ENCODE measurements around the gene PIGU.
"Not testable (repeated sequence)": the region's sequence is repeated elsewhere in the genome, so short reads cannot be mapped to it uniquely, and the experiment has no call there.

Gene PIGU, protein sequence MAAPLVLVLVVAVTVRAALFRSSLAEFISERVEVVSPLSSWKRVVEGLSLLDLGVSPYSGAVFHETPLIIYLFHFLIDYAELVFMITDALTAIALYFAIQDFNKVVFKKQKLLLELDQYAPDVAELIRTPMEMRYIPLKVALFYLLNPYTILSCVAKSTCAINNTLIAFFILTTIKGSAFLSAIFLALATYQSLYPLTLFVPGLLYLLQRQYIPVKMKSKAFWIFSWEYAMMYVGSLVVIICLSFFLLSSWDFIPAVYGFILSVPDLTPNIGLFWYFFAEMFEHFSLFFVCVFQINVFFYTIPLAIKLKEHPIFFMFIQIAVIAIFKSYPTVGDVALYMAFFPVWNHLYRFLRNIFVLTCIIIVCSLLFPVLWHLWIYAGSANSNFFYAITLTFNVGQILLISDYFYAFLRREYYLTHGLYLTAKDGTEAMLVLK

DNA sequence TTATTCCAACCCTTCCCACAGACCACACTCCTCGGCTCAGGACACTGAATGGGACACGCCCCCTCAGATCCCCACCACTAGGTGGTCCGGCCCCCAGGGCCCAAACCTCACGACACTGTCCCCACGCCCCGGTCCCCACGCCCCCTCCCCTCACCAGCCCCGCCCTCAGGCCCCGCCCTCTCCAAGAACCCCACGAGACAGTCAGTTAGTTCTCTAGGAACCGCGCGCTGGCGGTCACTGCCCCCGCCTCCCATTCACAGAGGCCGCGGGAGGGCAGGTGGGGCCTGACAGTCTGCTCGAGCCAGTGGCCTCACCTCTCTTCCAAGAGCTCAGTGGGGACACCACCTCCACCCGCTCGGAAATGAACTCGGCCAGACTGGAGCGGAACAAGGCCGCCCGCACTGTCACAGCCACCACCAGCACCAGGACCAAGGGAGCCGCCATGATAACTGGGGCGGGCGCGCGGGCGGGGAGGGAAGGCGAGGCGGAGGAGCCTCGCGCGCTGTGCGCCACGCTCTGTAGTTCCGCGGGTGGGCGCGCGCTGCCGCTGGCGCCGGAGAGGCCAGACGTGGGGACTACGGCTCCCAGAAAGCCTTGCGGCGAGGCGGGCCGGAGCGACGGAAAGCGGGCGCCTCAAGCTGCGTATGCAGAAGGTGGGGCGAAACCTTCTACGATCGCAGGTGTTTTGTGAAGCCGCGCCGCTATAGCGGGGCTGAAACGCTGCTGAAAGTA is at the start of gene PIGU:
Gene PIGU, minus strand, starts transcription at position 451 of the 732 bp plus-strand sequence. Its CDS starts 7 bp downstream, at position 444.
- peak; percentile 95 for DNase-seq (ENCODE audit: low spot score)

DNA sequence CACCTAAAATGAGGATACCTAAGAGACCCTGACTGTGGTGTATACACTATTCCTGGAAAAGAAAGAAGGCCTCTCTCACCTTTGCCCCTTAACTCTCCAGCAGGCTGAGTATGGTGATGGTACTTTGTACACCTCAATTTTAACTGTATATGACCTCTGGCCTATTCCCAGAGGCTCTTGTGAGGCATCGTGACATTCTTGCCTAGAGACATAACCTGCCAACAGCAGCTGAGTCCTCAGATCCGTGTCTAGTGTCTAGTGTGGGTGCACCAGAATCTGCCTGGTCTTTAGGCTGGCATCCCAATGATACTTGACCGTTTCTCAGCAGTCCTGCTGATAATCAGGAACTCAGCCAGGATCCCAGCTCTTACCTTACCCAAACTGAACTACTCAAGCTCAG is 47.3 kb upstream of the PIGU start:
- DNase-seq (ENCODE audit: low spot score), result no peak

DNA sequence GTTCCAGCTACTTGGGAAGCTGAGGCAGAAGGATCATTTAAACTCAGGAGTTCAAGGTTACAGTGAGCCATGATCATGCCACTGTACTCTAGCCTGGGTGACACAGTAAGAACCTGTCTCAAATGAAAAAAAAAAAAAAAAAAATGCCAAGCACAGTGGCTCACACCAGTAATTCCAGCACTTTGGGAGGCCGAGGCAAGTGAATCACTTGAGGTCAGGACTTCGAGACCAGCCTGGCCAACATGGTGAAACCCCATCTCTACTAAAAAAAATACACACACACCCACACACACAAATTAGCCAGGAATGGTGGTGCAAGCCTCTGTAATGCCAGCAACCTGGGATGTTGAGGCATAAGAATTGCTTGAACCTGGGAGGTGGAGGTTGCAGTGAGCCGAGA is 45.7 kb upstream of the PIGU start:
- DNase-seq (ENCODE audit: low spot score), result not testable (repeated sequence)

DNA sequence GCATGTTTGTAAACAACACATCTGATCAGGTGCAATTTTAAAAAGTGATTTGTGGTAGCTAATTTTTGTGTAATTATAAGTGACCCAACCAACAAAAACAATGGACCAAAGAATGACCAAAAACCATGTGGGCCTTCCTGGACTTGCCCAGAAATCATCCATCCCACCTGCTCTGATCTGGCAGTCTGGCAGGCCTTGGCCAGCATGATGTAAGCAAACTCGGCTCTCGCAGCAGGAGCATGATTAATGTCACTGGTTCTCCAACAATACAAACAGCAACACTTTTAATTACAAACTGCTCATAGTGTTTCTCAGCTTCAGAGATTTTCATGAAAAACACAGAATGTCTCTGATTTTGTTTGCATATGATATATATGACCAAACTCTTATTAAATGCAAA is 43.4 kb upstream of the PIGU start:
- no peak for DNase-seq (ENCODE audit: low spot score)

DNA sequence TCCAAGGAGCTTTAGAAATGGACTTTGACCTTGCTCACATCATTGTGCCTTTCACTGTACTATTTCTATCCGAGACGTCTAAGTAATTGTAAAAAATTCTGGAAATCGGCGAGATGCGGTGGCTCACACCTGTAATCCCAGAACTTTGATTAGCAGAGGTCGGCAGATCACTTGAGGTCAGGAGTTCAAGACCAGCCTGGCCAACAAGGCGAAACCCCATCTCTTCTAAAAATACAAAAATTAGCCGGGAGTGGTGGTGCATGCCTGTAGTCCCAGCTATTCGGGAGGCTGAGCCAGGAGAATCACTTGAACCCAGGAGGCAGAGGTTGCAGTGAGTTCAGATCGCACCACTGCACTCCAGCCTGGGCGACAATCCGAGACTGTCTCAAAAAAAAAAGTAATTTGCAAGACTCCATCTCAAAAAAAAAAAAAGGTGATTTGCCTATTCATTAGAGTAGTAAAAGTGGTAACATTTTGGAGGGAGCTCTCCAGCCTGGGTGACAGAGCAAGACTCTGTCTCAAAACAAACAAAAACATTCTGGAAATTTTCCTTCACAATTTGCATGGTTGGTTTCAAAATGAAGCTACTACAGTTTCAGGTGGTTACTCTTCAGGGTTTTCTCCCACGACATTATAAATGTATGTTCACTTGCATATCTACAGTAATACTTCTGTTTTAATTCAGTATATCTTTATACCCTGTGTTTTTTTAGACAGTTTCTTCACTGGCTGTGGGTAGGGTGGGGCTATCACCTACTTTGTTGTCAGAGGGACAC is 42.5 kb upstream of the PIGU start:
- DNase-seq (ENCODE audit: low spot score), result not testable (repeated sequence)

DNA sequence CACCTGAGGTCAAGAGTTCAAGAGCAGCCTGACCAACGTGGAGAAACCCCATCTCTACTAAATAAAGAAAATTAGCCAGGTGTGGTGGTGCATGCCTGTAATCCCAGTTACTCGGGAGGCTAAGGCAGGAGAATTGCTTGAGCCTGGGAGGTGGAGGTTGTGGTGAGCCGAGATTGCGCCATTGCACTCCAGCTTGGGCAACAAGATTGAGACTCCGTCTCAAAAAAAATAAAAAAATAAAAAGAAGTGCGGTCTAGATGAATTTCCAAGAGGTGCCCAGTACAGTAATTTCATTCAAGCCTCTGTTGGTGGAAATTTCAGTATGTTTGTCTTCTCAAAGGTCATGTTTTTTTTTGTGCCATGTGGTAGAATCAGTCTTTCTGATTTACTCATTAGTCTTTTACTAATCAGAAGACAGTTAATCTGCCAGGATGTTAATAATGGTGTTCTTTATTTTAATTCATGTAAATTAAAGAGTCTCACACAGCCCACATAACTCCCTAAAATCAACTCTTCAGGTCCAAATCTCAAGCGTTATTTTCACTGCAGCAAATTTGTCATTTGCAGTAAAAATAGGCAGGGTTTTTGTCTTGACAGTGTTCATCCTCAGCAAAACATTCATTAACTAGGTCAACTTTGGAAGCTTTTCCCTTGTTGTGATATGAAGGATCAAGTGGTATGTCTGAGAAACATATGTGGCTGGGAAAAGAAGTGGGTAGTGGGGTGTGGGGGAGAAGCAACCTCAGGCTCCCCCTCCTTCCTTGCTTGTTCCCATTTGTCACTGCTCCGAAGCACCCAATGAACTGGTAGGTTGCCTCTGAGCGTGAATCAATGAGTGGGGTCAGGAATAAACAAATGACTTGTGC is 40.6 kb upstream of the PIGU start:
- DNase-seq (ENCODE audit: low spot score), result no peak

DNA sequence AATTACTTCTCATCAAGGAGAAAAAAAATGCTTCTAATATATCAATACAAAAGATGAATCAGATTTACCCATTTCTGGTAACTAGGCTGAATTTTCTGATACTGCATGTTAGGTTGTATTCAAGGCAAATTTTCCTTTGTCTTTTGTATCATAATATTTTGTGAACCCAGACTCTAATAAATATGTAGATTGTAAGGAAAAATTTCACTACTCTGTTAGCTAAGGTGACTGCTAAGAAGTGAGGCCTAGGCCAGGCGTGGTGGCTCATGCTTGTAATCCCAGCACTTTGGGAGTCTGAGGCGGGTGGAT is 40.0 kb upstream of the PIGU start:
- DNase-seq (ENCODE audit: low spot score), result no peak

DNA sequence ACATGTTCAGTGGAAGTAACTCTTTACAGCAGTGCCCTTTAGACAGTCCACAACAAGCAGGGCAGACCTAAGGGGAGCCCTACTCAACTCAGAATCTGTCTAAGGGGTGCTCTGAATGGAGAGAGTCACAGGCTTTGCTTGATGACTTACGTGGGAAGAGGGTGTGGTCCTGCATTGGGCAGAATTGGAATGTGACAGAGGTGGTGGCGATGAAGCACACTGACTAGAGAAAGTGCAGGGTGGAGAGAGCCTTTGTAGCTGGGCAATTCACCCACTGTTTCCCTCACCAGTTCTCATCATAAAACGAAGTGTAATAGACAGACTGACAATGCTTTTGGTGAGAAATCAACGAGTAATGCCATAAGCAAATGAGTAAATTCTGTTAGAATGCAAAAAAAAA is 38.5 kb upstream of the PIGU start:
- no peak for DNase-seq (ENCODE audit: low spot score)

DNA sequence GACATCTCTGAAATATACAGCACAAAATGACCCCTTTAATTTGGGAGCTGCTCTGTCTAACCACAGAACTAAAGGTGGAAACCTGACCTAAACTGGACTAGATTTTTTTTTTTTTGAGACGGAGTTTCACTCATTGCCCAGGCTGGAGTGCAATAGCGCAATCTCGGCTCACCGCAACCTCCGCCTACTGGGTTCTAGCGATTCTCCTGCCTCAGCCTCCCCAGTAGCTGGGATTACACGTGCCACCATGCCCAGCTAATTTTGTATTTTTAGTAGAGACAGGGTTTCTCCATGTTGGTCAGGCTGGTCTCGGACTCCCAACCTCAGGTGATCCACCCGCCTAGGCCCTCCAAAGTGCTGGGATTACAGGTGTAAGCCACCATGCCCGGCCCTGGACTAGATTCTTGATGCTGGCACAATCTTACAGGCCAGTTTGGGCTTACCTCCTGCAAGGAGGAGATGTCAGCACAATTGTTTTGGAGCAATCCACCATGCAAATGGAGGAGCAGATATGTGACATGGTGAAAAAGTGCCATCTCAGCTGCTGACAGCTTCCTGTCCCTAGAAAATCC is 37.1 kb upstream of the PIGU start:
- not testable (repeated sequence) for DNase-seq (ENCODE audit: low spot score)

DNA sequence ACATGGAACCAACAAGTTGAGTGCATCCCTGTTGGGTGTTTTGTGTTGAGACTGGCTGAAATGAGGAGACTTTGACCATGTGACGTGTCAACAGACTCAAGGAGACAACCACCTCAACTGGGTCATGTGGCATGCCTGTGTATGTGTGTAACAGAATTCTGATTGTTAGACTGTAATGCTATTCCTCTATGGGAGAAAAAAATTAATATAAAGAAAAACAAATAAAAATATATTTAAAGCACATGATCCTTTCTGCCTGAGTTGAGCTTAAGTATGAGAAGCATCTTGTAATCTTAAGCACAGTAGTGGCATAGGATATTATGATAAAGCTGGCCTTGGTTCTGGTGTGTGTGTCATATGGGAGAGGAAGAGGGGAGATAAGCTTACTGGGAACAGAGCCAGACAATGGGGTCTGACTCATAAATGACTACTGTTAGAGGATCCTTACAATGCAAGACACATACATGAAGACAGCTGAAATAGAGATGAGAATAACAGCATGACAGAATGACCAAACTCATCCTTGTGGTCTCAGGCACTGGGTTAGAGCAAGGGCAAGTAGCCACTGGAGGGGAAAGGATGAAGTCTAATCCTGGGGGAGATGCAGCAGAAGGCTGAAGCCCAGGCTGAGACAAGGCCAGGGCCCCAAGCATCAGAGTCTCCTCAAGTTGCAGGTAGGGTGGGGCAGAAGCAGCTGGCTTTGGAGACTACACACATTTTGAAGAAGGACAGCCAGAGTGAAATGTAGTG is 36.5 kb upstream of the PIGU start:
- no peak for DNase-seq (ENCODE audit: low spot score)

DNA sequence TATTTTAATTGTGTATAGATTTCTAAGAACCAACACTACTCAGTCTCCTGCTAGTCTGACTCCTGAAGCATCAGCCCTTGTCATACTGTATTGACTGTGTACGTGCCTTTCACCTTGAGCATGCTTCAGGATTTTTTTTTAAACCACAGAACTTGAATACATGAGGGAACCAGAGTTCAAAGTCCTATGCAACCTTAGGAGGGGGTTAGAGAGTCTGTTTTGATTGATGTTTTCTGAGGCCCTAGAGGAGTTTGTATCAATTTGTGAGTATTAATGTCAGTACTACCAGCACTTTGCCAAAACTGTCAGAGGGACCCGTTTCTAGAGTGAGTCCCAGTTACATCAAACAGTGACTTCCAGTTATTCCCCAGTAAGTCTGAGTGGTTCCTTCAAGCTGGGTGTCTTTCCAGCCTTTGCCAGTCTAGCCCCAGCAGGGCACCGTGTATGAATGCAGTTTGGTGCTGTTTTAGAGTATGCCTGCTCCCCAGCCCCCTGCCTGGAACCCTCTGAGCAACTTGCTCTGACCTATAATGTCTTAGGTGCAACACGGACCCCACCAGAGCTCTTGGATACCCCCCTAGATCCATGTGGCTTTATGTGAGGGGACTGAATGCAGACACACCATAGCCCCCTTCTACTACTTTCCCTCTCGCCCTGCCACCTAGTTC is 35.8 kb upstream of the PIGU start:
- no peak for DNase-seq (ENCODE audit: low spot score)

DNA sequence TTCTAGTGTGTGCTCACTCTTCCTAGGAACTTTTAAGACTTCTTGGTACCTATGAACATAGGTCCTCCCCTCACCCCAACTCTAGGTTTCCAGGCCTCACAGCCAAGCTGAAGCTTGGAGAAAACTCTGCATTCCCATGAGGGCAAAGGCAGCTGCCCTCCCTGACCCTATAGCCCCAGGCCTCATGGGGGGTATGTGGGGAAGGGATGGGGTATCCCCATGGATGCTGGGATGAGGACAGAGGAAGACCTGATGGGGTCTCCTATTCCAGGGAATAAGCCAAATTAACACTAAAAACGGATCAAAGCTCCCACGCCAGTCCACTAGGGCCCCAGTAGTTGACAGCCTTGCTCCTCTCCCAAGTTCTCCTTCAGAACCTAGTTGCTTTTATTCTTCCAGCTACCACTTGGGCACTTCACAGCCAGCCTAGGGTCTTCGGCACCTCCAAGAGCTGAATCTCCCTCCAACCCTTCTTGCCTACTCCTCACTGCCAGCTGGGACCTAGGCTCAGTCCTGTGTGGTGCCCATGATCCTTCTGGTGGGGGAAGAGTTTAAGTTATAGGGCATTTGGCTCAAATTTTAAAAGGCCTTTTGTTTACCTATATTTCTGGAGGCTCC is 35.0 kb upstream of the PIGU start:
- no peak for DNase-seq (ENCODE audit: low spot score)

DNA sequence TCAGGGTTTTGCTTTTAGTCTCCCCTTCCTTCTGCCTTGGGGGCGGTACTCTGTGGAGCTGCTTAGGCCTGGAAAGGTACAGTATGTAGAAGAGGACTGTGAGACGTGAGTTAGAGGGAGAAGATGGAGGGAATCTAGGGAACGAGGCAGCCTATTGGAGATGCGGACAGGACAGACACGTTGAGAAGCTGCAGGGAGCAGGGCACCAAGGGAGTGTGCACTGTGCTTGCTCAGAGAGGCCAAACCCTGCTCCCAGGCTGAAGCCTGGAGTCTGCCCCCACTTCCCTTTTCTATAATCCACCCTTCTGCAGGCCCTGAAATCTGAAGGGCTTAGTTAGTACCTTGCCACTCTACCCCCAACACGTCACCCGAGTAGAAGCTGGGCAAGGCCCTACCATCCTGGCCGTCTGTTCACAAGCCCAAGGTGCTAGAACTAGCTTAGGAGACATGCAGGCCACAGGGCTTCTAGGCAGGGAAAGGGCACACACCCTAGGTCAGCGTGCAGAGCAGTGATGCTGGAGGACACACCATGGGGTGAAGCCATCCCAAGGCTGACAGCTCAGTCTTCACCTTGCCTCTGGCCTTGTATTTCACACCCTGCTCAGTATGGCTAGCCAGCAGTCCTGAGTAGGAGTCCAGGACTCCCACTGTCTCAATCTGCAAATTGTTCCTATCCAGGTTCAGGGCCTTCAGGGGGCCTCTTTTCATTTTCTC is 34.1 kb upstream of the PIGU start:
- no peak for DNase-seq (ENCODE audit: low spot score)

DNA sequence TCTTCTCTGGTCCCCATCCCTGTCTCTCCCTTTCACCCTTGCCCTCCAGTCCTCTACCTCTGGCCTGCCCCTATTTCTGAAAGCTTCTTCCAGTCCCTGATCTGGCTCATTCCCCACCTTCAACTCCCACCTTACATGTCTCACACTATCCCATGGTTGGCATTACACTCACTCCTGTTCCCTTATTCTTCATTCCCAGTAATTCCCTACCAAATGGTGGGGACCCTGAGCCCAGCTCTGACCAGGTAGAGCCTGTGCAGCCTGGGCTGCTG is 33.6 kb upstream of the PIGU start:
- DNase-seq (ENCODE audit: low spot score), result no peak

DNA sequence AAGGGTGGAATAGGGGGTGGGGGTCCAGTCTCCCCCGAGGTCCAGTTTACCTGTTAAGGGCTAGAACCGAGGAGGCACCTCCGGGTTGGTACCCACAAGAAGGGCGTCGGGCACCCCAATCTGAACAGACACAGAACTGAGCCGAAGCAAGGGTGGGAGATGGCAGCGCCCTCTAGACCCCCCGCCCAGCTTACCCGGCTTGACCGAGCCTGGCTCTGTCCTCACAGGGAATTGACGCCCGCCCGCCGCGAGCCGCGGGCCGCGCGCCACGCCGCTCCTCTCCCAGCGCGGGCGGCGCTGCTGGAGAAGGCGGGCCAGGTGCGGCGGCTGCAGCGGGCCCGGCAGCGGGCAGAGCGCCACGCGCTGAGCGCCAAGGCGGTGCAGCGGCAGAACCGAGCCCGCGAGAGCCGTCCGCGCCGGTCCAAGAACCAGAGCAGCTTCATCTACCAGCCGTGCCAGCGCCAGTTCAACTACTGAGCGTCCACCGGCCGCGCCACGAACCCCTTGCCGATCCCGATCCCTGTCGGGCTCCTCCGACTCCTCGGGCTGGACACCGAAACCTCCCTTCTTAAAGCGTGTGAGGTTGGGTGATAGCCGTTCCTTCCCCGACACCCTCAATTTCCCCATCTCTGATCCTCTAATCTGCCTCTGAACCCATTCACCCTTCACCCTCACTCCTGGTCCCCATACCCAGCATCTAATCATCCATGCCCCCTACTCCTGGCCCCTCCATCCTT is 33.1 kb upstream of the PIGU start:
- peak; percentile 86 for DNase-seq (ENCODE audit: low spot score)

DNA sequence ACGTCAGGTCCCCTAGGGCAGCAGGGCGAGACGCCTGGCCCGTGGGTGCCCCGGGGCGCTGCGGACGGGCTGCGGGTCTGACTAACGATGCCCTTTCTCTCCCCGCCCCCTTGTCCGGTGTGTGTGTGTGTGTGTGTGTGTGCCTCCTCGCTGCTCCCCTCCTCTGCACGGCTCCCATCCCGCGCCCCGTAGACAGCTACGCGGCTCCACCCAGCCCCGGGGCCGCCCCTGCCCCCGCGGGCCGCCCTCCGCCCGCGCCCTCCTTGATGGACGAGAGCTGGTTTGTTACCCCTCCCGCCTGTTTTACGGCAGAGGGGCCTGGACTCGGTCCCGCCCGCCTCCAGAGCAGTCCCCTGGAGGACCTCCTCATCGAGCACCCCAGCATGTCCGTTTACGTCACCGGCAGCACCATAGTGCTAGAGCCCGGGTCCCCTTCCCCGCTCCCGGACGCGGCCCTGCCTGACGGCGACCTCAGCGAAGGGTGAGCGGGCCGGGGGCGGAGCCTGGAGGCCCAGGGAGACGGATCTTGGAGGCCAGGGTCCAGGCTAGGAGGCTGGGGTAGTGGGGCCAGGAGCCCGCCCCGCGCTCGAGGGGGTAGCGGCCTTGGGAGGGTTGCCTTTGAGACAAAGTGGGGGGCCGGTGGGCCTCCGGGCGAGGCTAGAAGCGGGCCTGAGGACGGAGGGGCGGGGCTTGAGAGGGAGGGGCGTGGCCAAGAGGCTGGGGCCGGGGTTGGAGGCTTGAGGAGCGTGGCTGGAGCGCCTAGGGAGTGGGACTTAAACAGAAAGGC is 32.3 kb upstream of the PIGU start:
- DNase-seq (ENCODE audit: low spot score), result no peak

DNA sequence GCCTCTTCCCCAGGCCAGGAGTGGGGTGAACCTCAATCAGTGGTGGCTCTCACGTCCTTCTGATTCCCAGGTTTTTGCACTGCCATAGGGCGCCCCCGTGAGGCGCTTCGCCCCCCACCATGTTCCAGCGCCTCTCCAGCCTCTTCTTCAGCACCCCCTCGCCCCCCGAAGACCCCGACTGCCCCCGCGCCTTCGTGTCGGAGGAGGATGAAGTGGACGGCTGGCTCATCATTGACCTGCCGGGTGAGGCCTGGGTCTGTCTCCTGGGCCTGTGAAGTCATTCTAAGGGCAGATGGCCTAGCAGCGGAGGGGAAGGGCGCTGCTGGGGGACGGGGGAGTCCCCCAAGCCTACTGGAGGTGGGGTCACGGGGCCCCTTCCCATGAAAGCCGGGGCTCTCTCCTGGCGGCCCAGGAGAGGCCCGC is 31.7 kb upstream of the PIGU start:
- DNase-seq (ENCODE audit: low spot score), result peak; percentile 73

Measured in globus pallidus (tissue), 1 donor.